ENCODE data around the gene IFT52.

DNA sequence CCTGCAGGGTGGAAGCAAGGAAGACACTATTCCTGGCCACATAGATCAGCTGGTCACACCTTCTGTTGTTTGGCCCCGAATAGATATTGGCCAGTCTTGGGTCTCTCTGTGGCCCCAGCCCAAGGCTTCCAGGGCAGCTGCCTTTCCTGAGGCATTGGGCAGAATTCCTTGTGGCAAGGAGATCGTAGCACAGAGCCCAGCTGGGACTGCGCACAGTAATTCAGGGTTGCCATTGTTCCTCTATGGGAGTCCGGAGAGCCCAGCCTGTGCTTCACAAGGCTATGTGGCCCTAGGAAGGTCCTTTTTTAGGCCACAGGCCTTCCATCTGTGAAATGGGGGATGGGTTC, 25.0 kb upstream of the IFT52 start:
- TF ChIP-seq EZH2phosphoT487 (IDR thresholded peaks at IDR 0.05; ENCODE audit: low read depth, severe bottlenecking, unreplicated experiment) (no peak), EZH2 (IDR thresholded peaks at IDR 0.05; ENCODE audit: borderline replicate concordance) (no peak)

All from hepatocyte (in vitro differentiated cells).